BLaER1 (cell line): ENCODE results near the gene NME3.

ENCODE experiments used
- H3K27ac ChIP-seq: shearing (Covaris generic); formaldehyde crosslinking; 2 replicates; pipeline ENCODE4 v1.8.1; 2022
- H3K27me3 ChIP-seq: shearing (Covaris generic); formaldehyde crosslinking; 2 replicates; pipeline ENCODE4 v1.8.1; 2022
- H3K36me3 ChIP-seq: shearing (Covaris generic); formaldehyde crosslinking; 2 replicates; pipeline ENCODE4 v1.8.1; 2022
- H3K4me1 ChIP-seq: shearing (Covaris generic); formaldehyde crosslinking; 2 replicates; pipeline ENCODE4 v1.8.1; 2022
- H3K4me2 ChIP-seq: shearing (Covaris generic); formaldehyde crosslinking; 2 replicates; pipeline ENCODE4 v1.8.1; 2022
- H3K4me3 ChIP-seq: shearing (Covaris generic); formaldehyde crosslinking; 2 replicates; pipeline ENCODE4 v1.8.1; 2022
- H3K9ac ChIP-seq: shearing (Covaris generic); formaldehyde crosslinking; 2 replicates; pipeline ENCODE4 v1.8.1; 2022
- H3K9me3 ChIP-seq: shearing (Covaris generic); formaldehyde crosslinking; 2 replicates; pipeline ENCODE4 v1.8.1; 2022
- H4K20me1 ChIP-seq: shearing (Covaris generic); formaldehyde crosslinking; 2 replicates; pipeline ENCODE4 v1.8.1; 2022
- Cebpa-rat ChIP-seq: shearing (Covaris generic); IDR thresholded peaks from 2 replicates; pipeline ENCODE4 v1.8.1; 2022

NME3 gene

DNA sequence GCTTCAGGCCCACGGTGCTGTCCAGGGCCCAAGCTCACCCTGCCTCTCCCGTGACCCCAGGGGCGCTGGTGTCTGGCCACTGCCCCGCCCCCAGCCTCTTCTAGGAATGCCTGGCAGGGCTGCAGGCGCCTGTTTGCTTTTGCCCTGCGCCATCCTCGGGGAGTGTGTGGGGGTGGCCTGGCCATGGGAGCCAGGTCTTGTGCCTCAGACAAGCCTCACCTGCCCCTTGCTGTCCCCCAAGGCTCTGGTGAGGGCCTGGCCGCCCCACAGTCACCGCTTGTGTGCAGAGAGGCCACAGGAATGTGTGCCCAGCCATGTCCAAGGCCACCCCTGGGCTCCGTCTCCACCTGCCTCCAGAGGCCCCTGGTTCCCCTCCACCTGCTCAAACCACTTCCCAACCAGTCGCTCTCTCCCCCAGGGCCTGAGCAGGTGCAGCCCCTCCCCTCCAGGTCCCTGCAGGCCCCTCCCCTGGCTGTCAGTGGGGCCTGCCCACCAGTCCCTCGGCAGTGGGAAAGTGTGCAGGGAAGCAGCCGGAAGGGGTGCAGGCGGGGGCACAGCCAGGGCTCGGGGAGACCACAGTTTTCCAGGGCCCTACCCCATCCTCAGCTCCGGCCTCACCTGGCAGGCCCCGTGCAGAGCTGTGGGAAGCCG is 23.0 kb upstream of the NME3 start:
- Histone ChIP-seq H3K4me3 (no peak overlapping the region), H3K36me3 (peaks cover 55% of the 10 kb centered on the region), H3K9ac (no peak overlapping the region), H3K27me3 (no peaks in the 10 kb centered on the region), H3K4me2 (no peak overlapping the region), H3K4me1 (no peaks in the 10 kb centered on the region), H3K27ac (no peak overlapping the region), H4K20me1 (peaks cover 35% of the 10 kb centered on the region), H3K9me3 (peaks cover 24% of the 10 kb centered on the region)
- TF ChIP-seq Cebpa-rat, result no peak

DNA sequence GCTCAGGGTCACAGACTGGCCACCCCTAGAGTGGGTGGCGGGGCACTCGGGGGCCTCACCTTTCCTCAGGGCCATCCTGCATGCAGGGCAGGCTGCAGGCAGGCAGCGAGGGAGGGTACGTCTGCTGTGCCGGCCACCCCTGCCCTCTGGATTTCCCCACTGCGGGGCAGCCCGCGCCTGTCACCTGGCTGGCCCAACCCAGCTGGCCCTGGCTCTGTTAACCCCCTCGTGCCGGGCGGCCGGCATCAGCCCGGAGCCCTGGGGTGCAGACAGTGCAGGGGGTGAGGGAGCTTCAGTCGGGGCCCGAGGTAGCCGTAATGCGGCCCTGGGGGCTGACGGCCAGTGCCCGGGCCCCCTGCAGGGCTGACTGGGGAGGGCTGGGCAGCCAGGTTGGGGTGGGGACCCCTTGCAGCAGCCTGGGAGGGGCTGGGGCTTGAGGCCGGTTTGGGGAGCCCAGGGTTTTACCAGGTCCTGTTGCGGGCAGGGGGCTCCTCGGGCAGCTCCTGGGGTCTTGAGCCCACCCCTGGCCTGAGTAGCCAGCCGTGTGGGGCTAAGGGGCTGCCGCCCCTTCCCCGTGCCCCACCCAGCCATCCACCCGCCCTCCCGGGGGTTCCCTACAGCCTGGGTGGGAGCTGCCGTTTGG is 22.4 kb upstream of the NME3 start, which contains the start of gene IGFALS:
TSS of gene IGFALS (minus strand) at position 128 of the 643 bp plus-strand sequence. CDS start at position 75, 53 bp downstream.
- peaks cover 41% of the 10 kb centered on the region for H4K20me1 ChIP-seq
- peaks cover 55% of the 10 kb centered on the region for H3K36me3 ChIP-seq
- H3K27ac ChIP-seq, result no peak within 1 kb of the TSS
- H3K27me3 ChIP-seq, result no peaks in the 10 kb centered on the region
- peaks cover 18% of the 10 kb centered on the region for H3K9me3 ChIP-seq
- no peaks in the 10 kb centered on the region for H3K4me1 ChIP-seq
- no peak for TF ChIP-seq Cebpa-rat
- no peak within 1 kb of the TSS for H3K4me2 ChIP-seq
- H3K9ac ChIP-seq, result no peak within 1 kb of the TSS
- no peak within 1 kb of the TSS for H3K4me3 ChIP-seq

DNA sequence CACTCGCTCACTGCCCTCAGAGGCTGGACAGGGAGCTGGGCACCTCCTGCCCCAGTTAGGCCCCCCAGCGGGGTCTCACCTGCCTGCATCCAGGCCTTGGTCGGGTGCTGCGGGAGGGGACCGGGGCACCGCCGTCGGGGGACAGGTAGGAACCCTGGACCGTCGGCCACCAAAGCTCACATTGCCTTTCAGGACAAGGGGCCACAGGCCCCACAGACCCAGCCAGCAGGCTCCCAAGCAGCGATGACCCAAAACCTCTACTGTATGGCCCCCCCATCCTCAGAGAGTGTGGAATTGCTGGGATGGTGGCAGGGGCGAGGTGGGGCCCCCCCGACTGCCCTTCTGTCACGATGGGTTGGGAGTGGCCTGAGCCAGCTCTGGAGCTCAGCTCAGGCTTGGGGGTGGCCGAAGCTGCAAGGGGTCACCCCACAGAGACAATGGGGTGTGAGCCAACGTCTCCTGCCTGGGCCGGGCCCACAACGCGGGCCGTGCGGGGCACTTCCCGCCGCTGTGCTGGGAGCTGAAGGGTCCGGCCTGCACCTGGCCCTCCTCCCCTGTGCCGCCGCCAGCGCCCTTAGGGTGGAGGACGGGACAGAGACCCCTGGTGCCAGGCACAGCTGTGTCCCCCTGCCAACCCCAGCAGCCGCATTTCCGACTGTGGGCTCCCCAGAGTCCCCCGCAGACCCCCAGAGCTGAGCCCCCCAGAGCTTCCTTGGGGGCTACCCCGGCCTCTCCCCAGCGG is 21.7 kb upstream of the NME3 start:
- Histone ChIP-seq H3K27ac (no peak overlapping the region), H3K36me3 (peaks cover 55% of the 10 kb centered on the region), H3K4me1 (no peaks in the 10 kb centered on the region), H3K27me3 (no peaks in the 10 kb centered on the region), H3K9me3 (peaks cover 11% of the 10 kb centered on the region), H3K9ac (no peak overlapping the region), H4K20me1 (peaks cover 48% of the 10 kb centered on the region), H3K4me3 (no peak overlapping the region), H3K4me2 (no peak overlapping the region)
- TF ChIP-seq Cebpa-rat, result no peak

DNA sequence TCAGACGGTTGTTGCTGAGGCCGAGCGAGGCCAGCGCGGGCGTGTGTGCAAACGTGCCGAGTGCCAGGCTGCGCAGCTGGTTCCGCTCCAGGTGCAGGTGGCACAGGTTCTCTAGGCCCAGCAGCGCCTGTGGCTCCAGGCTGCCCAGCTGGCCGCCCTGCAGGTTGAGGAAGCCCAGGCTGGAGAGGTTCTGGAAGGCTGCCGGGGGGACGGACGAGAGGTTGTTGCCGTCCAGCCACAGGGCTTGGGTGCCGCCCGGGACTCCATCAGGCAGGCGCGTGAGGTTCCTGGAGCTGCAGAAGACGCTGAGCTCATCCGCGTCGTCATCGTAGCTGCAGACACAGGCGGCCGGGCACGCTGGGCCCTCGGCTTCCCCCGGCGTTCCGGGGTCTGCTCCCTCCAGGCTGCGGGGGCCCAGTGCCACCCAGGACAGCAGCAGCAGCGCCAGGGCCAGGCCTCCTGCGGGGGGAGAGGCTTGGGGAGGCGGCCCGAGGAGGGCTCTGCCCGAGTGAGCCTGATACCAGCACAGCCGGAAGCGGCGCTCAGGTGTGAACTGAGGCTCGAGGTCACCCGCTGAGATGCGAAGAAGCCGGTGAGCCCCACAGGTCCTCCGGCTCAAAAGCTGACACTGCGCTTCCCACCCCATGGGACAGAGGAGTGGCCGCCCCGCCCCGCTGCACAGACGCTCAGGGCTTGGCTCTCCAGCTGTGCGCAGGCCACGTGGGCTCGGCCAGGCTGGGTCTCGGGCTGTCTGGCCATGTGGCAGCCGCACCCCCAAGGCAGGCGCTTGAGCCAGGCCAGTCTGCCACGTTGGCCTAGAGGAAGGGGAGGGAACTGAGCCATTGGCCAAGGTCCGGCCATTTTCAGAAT is 20.8 kb upstream of the NME3 start:
- H3K27ac ChIP-seq, result no peak overlapping the region
- H3K9me3 ChIP-seq, result peaks cover 3% of the 10 kb centered on the region
- no peak overlapping the region for H3K9ac ChIP-seq
- no peak for TF ChIP-seq Cebpa-rat
- peaks cover 58% of the 10 kb centered on the region for H3K36me3 ChIP-seq
- H3K4me1 ChIP-seq, result no peaks in the 10 kb centered on the region
- H3K27me3 ChIP-seq, result no peaks in the 10 kb centered on the region
- peaks cover 56% of the 10 kb centered on the region for H4K20me1 ChIP-seq
- no peak overlapping the region for H3K4me3 ChIP-seq
- no peak overlapping the region for H3K4me2 ChIP-seq

DNA sequence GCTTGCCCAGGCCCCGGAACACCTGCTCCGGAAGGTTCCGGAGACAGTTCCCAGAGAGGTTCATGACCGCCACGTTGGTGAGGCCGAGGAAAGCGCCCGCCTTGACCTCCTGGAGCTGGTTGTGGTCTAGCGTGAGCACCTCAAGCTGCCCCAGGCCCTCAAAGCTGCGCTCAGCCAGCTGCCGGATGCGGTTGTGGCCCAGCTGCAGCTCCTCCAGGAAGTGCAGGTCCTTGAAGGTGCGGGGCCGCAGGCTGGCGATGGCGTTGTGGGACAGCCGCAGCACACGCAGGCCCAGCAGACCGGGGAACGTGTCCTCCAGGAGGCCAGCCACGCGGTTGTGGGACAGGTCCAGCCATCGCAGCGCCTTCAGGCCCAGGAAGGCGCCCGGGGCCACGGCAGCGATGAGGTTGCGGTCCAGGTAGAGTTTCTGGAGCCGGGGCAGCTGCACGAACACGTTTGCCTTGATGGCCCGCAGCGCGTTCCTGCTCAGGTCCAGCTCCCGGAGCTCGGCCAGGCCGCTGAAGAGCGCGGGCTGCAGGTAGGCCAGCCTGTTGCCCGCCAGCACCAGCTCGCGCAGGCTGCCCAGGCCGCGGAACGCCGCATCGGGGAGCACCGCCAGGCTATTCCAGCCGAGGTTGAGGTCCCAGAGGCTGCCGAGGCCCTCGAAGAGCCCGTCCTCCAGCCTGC is 20.1 kb upstream of the NME3 start:
- H4K20me1 ChIP-seq, result peaks cover 64% of the 10 kb centered on the region
- no peak overlapping the region for H3K4me2 ChIP-seq
- H3K4me3 ChIP-seq, result no peak overlapping the region
- no peak overlapping the region for H3K27ac ChIP-seq
- no peaks in the 10 kb centered on the region for H3K4me1 ChIP-seq
- H3K9me3 ChIP-seq, result no peaks in the 10 kb centered on the region
- peaks cover 65% of the 10 kb centered on the region for H3K36me3 ChIP-seq
- no peak overlapping the region for H3K9ac ChIP-seq
- no peak for TF ChIP-seq Cebpa-rat
- no peaks in the 10 kb centered on the region for H3K27me3 ChIP-seq

DNA sequence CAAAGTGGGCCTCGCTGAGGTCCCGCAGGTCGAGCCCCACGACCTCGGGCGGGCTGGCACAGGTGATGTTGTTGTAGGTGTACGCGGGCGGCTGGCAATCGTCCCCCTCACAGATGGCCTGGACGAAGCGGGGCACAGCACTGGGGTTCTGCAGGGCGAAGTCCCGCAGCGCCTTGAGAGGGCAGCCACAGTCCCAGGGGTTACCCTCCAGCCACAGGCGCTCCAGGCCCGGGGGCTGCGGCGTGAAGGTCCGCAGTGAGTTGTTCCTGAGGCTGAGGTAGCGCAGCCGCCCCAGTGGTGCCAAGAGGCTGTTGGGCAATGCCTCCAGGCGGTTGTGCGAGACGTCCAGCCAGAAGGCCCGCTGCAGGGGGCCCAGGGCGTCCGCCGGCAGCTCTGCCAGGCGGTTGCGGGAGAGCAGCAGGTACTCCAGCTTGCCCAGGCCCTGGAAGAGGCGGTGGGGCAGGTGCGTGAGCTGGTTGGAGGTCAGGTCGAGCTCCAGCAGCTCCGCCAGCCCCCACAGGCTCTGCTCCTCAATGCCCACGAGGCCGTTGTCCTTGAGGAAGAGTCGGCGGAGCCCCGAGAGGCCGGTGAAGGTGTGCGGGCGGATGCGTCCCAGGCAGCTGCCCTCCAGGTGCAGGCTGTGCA is 19.4 kb upstream of the NME3 start:
- Histone ChIP-seq H3K27me3 (no peaks in the 10 kb centered on the region), H3K36me3 (peaks cover 71% of the 10 kb centered on the region), H4K20me1 (peaks cover 71% of the 10 kb centered on the region), H3K9me3 (no peaks in the 10 kb centered on the region), H3K4me1 (no peaks in the 10 kb centered on the region), H3K9ac (no peak overlapping the region), H3K4me3 (no peak overlapping the region), H3K27ac (no peak overlapping the region), H3K4me2 (no peak overlapping the region)
- TF ChIP-seq Cebpa-rat, result no peak

DNA sequence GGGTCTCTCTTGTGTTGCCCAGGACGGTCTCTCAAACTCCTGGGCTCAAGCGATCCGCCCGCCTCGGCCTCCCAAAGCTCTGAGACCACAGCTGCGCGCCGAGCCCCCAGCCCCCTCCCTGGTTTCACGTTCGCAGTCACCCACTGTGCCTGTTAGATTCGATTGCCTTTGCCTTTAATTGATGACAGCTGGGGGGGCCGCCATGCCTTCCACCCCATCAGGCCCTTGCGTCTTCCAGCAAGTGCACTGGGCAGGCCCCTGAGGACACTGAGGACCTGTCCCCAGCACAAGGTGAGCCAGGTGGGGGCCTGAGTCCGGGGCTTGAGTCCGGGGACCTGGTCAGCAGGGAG is 18.9 kb upstream of the NME3 start:
- TF ChIP-seq Cebpa-rat, result no peak
- no peaks in the 10 kb centered on the region for H3K4me1 ChIP-seq
- no peaks in the 10 kb centered on the region for H3K27me3 ChIP-seq
- no peak overlapping the region for H3K4me3 ChIP-seq
- no peak overlapping the region for H3K27ac ChIP-seq
- H3K4me2 ChIP-seq, result no peak overlapping the region
- H4K20me1 ChIP-seq, result peaks cover 76% of the 10 kb centered on the region
- H3K9me3 ChIP-seq, result no peaks in the 10 kb centered on the region
- H3K9ac ChIP-seq, result no peak overlapping the region
- peaks cover 76% of the 10 kb centered on the region for H3K36me3 ChIP-seq

DNA sequence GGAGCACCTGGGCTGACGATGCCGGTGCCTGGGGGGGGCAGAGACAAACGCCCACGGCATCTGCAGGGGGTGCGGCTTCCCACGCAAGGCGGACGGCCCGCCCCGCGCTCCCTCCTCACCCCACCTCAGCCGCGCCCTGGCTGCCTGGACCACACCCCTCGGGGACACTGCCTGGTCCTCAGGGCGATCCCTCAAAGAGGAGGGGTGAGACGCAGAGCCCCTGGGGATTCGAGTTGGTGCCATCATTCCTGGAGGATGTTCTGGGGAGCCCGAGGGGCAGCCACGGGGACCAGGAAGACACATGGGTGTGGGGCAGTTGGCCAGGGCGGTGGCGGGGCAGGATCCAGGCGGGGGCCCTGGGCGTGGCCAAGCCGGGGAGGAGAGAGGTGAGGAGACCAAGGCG is 18.3 kb upstream of the NME3 start:
- H4K20me1 ChIP-seq, result peaks cover 82% of the 10 kb centered on the region
- H3K4me3 ChIP-seq, result no peak overlapping the region
- H3K4me2 ChIP-seq, result no peak overlapping the region
- H3K9ac ChIP-seq, result no peak overlapping the region
- peaks cover 82% of the 10 kb centered on the region for H3K36me3 ChIP-seq
- no peak for TF ChIP-seq Cebpa-rat
- no peaks in the 10 kb centered on the region for H3K9me3 ChIP-seq
- H3K4me1 ChIP-seq, result 0 out of 2 replicates have a peak, but pooled peaks cover 2% of the 10 kb centered on the region
- H3K27ac ChIP-seq, result no peak overlapping the region
- H3K27me3 ChIP-seq, result no peaks in the 10 kb centered on the region

DNA sequence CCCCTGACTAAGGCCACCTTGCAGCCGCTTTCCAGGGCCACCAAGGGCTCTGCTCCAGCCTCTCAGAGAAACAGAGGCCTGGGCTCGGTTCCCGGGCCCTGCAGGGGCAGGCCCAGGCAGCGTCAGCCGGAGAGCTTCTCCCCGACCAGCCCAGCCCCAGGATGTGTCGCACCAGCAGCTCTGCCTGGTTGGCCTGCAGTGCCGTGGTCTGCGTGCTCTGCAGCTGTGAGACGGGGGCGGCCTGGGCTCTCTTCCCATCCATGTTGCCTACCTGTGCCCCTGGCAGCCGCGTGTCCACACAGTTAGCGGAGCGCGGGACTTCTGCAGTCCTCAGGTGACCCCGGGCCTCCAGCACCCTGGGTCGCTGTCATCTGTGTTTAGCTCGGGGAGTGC is 17.4 kb upstream of the NME3 start:
- no peak for TF ChIP-seq Cebpa-rat
- Histone ChIP-seq H4K20me1 (peaks cover 91% of the 10 kb centered on the region), H3K9ac (no peak overlapping the region), H3K4me2 (no peak overlapping the region), H3K27ac (no peak overlapping the region), H3K4me3 (no peak overlapping the region), H3K9me3 (no peaks in the 10 kb centered on the region), H3K4me1 (peaks cover 12% of the 10 kb centered on the region), H3K27me3 (no peaks in the 10 kb centered on the region), H3K36me3 (peaks cover 82% of the 10 kb centered on the region)
